LNCAP (cell line): ENCODE results near the gene ASPSCR1.

Experiments used
- TF ChIP-seq, protein P1 (sequence below): fragments of 450-650 bp; IDR thresholded peaks from 2 replicates; pipeline ENCODE4 v1.5.1; 2017; ENCODE audit warnings: mild to moderate bottlenecking

The ASPSCR1 gene

DNA sequence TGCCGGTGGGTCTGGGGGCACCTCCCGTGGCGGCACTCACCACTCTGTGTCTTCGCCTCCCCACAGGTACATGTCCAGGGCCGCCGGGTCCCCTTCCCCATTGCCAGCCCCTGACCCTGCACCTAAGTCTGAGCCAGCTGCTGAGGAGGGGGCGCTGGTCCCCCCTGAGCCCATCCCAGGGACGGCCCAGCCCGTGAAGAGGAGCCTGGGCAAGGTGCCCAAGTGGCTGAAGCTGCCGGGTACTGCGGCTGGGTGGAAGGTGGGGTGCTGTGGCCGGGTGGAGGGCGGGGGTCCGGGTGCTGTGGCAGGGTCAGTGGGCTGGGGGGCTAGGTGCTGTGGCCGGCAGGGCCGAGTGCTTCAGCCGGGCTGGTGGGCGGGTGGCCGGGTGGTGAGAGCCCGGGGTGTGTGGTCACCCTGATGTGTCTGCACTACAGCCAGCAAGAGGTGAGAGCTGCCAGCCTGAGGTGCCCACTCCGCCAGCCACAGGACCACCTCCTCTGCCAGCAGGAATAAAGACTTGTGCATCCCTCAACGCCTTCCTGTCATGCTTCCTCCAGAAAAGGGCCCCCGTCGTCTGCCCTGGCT lies 39.5 kb downstream of the ASPSCR1 start:
- TF ChIP-seq, protein P1, sequence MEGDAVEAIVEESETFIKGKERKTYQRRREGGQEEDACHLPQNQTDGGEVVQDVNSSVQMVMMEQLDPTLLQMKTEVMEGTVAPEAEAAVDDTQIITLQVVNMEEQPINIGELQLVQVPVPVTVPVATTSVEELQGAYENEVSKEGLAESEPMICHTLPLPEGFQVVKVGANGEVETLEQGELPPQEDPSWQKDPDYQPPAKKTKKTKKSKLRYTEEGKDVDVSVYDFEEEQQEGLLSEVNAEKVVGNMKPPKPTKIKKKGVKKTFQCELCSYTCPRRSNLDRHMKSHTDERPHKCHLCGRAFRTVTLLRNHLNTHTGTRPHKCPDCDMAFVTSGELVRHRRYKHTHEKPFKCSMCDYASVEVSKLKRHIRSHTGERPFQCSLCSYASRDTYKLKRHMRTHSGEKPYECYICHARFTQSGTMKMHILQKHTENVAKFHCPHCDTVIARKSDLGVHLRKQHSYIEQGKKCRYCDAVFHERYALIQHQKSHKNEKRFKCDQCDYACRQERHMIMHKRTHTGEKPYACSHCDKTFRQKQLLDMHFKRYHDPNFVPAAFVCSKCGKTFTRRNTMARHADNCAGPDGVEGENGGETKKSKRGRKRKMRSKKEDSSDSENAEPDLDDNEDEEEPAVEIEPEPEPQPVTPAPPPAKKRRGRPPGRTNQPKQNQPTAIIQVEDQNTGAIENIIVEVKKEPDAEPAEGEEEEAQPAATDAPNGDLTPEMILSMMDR: no peak

DNA sequence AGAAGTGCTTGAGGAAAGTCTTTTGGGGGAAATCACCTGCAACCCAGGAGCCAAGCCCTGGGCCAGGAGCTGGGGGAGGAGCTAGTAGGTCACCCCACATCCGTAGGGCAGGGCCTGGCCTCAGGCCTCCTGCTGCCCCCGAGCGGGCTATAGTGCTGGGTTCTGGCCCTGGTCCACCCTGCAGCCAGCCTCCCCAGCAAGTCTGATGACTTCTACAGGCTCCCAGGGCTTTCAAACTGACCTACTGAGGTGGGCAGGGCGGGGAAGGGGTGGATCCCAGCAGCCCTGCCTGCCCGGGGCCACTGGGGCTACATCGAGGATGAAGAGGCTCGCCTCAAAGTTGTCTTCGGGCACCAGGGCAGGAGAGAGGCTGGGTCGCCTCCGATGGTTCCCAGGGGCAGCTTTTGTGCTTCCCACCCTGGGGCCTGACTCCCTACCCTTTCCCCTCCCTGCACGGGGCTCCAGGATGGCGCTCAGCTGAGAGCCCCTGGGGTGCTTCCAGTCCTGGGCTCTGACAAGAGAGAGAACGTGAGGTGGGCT lies 40.3 kb downstream of the ASPSCR1 start:
- TF ChIP-seq, protein P1: no peak

DNA sequence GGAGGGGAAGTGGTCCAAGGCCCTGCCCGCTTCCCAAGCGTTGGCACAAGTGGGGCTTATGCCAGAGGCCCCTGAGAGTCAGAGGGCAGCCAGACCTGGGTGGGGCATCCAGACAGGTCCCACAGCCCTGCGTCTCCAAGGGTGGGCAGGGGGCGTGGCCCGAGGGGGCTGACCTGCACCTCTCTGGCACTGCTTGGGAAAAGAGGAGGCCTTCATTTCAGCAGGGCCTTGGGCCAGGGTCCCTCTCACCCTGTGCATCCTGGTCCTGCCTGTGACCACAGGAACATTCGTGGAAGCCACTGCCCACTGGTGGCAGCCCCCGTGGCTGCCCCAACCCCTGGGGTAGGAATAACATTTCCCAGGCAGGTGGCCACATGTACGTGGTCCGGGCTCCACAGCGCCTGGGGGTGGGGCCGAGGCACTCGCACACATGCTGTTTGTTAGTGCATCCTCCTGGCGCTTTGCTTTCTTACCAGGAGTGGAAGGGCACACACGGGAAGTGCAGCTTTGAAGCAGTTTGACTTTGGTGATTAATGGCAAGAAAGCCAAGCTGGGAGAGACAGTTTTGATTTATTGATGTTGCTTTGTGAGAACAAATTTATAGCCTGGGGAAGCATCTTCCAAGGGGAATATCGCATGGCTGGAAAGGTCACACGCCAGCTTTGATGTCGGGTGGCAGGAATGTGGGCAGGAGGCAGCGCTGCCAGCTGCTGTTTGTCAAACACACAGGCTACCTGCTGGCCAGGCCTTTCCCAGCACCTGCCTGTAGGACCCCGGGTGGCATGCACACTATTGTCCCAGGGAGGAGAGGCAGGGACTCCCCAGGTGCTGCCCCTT lies 40.9 kb downstream of the ASPSCR1 start:
- TF ChIP-seq, protein P1: no peak

DNA sequence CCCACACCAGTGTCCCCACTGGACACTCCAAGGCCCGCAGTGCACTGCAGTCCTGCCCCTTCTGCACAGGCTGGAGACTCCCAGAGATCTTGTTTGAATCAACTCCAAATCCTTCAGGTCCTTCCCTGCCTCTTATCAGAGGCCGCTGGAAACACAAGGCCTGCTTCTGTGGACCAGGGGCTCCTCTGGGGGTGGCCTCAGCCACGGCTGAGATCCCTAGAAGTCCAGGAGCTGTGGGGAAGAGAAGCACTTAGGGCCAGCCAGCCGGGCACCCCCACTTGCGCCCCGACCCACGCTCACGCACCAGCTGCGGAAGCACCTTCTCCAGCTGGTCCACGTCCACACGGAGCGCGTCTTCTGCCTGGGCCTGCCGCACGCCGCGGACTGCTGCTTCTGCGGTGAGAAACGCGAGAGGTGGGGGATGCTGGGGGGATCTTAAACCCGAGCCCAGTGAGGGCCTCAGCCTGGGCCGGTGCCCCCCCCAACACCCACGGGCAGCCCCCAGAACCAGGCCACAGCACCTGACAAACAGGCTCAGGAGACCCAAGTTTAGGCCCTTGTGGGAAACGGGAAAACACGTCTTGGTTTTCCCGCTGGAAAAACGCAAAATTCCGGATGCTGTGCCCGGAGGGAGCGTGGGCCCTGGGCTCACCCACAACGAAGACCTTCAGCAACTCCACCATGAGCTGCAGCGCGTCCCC lies 41.7 kb downstream of the ASPSCR1 start:
- TF ChIP-seq, protein P1: no peak

DNA sequence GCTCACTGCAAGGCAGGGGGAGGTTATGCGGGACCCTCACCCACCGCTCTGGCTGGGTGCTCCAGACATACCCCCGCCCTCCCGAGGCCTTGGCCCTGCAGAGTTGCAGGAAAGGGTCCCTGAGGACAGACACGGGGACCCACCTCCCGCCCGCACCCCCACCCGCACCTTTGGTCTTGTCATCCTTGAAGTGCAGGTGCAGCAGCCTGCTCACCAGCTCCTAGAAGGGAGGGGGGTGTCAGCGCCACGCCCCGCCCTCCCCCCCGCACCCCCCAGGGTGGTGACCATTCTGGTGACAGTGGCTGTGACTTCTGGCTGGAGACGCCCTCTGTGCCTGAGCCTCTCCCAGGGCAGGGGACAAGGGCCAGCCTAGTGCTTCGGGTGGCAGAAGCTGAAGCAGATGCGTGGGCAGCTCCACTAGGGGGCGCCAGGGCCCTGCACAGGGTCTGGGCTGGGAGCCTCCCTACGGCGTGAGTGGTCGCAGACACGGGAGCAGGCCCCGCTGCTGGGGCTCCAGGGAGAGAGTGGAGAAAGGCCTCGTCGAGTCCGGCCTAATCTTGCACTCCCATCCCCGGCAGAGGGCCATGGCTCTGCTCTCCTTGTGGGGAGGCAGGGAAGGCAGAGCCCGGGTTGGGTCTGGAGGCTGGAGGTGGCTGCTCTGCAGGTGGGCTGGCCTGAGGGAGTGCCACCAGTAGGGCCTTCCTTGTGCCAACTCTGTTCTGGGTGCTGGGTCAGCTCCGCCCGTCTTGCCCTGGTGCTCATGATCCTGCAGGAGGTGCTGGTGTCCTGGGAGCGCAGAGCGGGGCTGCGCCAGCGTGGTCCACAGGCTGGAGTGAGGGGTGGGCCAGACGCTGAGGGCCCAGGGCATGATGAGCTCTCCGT lies 42.5 kb downstream of the ASPSCR1 start:
- TF ChIP-seq, protein P1: peak; percentile 89

DNA sequence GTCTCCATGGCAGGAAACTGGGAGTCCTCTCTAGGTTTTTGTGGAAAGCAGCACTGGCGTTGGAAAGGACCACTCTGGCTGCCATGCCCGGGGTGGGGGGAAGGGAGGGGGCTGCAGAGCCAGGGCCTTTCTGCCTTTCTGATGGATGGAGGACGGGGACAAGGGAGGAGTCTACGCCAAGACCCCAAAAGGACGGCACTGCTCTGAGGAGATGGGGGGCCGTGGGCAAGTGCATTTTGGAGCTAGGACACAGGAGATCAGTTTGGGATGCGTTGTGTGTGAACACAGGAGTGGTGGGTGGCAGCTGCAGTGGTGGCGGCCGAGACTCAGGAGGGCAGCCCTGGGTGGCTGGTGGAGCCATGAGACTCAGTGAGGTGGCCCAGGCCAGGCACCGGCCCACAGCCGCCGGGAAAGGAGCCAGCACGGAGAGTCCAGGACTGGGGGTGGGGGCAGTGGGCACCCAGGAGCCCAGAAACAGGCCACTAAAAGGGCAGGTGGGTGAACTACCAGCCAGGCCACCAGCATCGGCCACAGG lies 43.2 kb downstream of the ASPSCR1 start:
- TF ChIP-seq, protein P1: no peak
